Kidney (tissue), 14 donors: ENCODE results near the gene CELSR2. TPM values are rescaled to one million over a fixed set of nuclear protein-coding genes. Genes with fewer than 3 reads are reported as not detected.

Experiments used
- DNase-seq, 5 donors: peaks; one replicate each; pipeline ENCODE4 v3.0.0-alpha.2; 2013 to 2020
- FAIRE-seq: peaks from 2 replicates; lab custom pipeline; 2012; peaks lifted over from hg19 to GRCh38; lab: Jason Lieb, UNC
- H3K27ac ChIP-seq, 2 donors: one replicate each; pipeline ENCODE4 v1.7.0; 2013; ENCODE audit warnings: low read depth in 2 of 2, low read length in 2 of 2, inconsistent platforms in 1 of 2
- H3K27me3 ChIP-seq: one replicate; pipeline ENCODE4 v1.7.1; 2013; ENCODE audit warnings: low read length, inconsistent platforms; ENCODE audit not compliant: control insufficient read depth, insufficient read depth
- H3K36me3 ChIP-seq, 3 donors: one replicate each; pipeline versions ENCODE4 v1.7.0 to v1.7.1; 2013; ENCODE audit warnings: low read length in 3 of 3, control low read depth in 1 of 3, inconsistent platforms in 1 of 3; ENCODE audit not compliant: insufficient read depth in 3 of 3, control insufficient read depth in 2 of 3
- H3K4me1 ChIP-seq, 3 donors: one replicate each; pipeline versions ENCODE4 v1.7.0 to v1.7.1; 2013; ENCODE audit warnings: low read length in 3 of 3, inconsistent platforms in 1 of 3, low read depth in 1 of 3; ENCODE audit not compliant: control insufficient read depth in 2 of 3, insufficient read depth in 2 of 3
- H3K4me3 ChIP-seq, 3 donors: one replicate each; pipeline versions ENCODE4 v1.7.0 to v1.8.1; 2013; ENCODE audit warnings: low read length in 3 of 3, control low read depth in 1 of 3, inconsistent platforms in 1 of 3
- H3K9ac ChIP-seq, 3 donors: one replicate each; pipeline versions ENCODE4 v1.7.0 to v1.7.1; 2013; ENCODE audit warnings: low read length in 3 of 3, control low read depth in 1 of 3, inconsistent platforms in 1 of 3
- H3K9me3 ChIP-seq, 3 donors: one replicate each; pipeline versions ENCODE4 v1.7.0 to v1.7.1; 2013; ENCODE audit warnings: low read length in 3 of 3, control low read depth in 1 of 3, inconsistent platforms in 1 of 3; ENCODE audit not compliant: control insufficient read depth in 2 of 3, insufficient read depth in 1 of 3
- intact Hi-C: fragments of 100-400 bp; cut with DNase I; formaldehyde crosslinking; loops from one replicate; pipeline ENCODE4 v1.11.1; 2022
- polyA plus RNA-seq: library from polyadenylated mRNA; stranded (reverse); fragments of 350-450 nt; fragmentation: Illumina TruSeq; extraction: RNeasy Lipid Tissue Mini Kit (QIAGEN cat#74804); gene quantifications from one replicate; pipeline ENCODE4 v1.2.3, GENCODE V29; 2014; ENCODE audit warnings: low read depth, low replicate concordance; ENCODE audit not compliant: insufficient read depth
- total RNA-seq: library from RNA; stranded (reverse); fragmentation: NEBNext Ultra II Directional; extraction: Animal tissue kit (Norgen Biotek cat#: 25700); gene quantifications from one replicate; pipeline ENCODE4 v1.2.1, GENCODE V29; 2021
- TF ChIP-seq, protein P1 (sequence below): IDR thresholded peaks from 3 replicates; pipeline ENCODE4 v1.5.1; 2012; ENCODE audit warnings: mild to moderate bottlenecking, moderate library complexity, borderline replicate concordance; ENCODE audit not compliant: insufficient read depth; ENCODE audit errors: extremely low read depth
- donor health status: control.
- donor health status: control.
- donor health status: control.
- donor health status: control.
- donor health status: control.
- donor health status: DM: yes; HTN: yes; CAD: no.
- donor health status: Normal renal cell carcinoma (clear cell type).

CELSR2 gene
- total and polyA plus RNA-seq, 2 donors from 2014 or later = 10.6 to 65.6 TPM

DNA sequence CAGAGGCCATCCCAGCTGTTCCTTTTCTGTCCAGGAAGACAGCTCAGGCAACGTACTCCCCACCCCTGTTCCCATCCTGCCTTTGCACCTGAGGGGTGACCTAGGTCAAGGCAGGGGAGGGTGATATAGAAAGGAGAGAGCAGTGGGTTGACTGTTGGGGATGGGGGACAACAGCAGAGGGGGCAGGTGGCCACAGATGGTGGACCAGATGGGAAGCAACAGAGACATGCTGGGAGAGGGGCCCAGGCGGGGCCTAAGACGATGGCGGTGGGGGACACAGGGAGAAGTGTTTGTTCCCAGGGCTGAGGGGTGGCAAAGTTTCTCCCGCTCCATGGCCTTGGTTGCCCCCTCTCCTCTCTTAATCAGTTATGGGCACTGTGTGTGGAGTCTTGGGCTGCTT is 6.3 kb downstream of the CELSR2 start:
- H3K4me3 ChIP-seq = no peak overlapping the region
- intact Hi-C loops = no loop called here
- H3K4me1 ChIP-seq = peaks cover 0 to 30% (median 17%) of the 10 kb centered on the region in 3 donors
- H3K27ac ChIP-seq = no peak overlapping the region
- no peak for FAIRE-seq
- TF ChIP-seq, protein P1, sequence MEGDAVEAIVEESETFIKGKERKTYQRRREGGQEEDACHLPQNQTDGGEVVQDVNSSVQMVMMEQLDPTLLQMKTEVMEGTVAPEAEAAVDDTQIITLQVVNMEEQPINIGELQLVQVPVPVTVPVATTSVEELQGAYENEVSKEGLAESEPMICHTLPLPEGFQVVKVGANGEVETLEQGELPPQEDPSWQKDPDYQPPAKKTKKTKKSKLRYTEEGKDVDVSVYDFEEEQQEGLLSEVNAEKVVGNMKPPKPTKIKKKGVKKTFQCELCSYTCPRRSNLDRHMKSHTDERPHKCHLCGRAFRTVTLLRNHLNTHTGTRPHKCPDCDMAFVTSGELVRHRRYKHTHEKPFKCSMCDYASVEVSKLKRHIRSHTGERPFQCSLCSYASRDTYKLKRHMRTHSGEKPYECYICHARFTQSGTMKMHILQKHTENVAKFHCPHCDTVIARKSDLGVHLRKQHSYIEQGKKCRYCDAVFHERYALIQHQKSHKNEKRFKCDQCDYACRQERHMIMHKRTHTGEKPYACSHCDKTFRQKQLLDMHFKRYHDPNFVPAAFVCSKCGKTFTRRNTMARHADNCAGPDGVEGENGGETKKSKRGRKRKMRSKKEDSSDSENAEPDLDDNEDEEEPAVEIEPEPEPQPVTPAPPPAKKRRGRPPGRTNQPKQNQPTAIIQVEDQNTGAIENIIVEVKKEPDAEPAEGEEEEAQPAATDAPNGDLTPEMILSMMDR = no peak
- peaks cover 0 to 2% (median 0%) of the 10 kb centered on the region in 3 donors for H3K36me3 ChIP-seq
- H3K9ac ChIP-seq = peak overlapping the region in 1 of 3 donors; percentile 34
- no peak for DNase-seq
- no peaks in the 10 kb centered on the region for H3K9me3 ChIP-seq
- H3K27me3 ChIP-seq = no peaks in the 10 kb centered on the region

DNA sequence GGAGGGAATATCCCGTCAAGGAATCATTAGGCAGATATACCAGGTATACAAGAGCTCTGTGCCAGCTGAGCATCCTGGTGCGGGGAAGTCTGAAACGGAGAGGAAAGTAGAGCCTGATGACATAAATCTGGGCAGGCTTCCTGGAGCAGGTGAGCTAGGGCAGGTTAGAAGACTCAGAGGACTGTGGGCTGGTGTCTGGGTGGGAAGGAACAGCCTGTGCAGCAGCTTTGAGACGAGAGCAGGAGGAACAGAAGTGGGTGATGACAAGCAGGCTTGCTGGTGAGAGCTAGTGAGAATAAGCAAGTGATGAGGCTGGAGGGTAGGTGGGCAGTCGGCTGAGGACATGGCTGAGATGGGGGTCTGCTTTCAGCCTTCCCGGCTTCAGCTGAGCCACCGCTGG is 6.7 kb downstream of the CELSR2 start:
- FAIRE-seq = no peak
- TF ChIP-seq, protein P1 = no peak
- H3K9me3 ChIP-seq = no peaks in the 10 kb centered on the region
- peaks cover 0 to 2% (median 0%) of the 10 kb centered on the region in 3 donors for H3K36me3 ChIP-seq
- no peak for DNase-seq
- intact Hi-C loops = no loop called here
- H3K27me3 ChIP-seq = no peaks in the 10 kb centered on the region
- H3K4me3 ChIP-seq = no peak overlapping the region
- H3K4me1 ChIP-seq = peaks cover 0 to 30% (median 17%) of the 10 kb centered on the region in 3 donors
- no peak overlapping the region for H3K9ac ChIP-seq
- peak overlapping the region in 1 of 2 donors; percentile 22 for H3K27ac ChIP-seq

DNA sequence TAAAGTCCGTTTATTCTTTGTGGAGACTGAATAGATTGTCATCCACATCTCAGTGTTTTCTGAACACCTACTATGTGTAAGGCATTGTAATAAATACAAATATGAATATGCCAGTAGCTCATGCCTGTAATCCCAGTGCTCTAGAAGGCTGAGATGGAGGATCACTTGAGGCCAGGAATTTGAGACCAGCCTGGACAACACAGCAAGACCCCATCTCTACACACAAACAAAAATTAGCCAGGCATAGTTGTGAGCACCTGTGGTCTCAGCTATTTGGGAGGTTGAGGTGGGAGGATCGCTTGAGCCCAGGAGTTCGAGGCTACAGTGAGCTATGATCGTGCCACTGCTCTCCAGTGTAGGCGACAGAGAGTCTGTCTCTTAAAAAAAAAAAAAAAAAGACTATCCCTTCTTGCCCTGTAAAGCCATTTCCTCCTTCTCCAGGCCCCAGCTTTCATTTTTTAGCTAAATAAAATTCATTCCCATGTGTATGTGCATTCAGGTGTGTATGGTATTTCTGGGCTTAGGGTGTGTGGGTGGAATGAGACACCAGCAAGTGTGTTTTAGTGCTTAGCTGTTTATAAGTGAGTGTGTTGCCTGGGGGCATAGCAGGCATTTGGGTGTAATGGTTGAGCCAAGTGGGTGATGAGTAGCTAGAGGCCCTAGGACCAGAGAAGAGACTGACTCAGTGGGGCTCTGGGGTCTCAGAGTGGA is 7.8 kb downstream of the CELSR2 start:
- intact Hi-C loops = no loop called here
- Histone ChIP-seq H3K36me3 (peaks cover 0 to 2% (median 0%) of the 10 kb centered on the region in 3 donors), H3K4me3 (no peak overlapping the region), H3K27me3 (no peaks in the 10 kb centered on the region), H3K4me1 (peaks cover 0 to 30% (median 17%) of the 10 kb centered on the region in 3 donors), H3K9me3 (no peaks in the 10 kb centered on the region), H3K9ac (no peak overlapping the region), H3K27ac (no peak overlapping the region)
- DNase-seq = peak in 2 of 5 donors; percentile 43 to 45
- no peak for FAIRE-seq
- TF ChIP-seq, protein P1 = no peak
